Heart left ventricle (tissue), 16 donors: ENCODE results near the gene TTC33. TPM values are rescaled to one million over a fixed set of nuclear protein-coding genes. Genes with fewer than 3 reads are reported as not detected.

Source experiments
- ATAC-seq, 4 donors: fragments of 200-7000 bp; cut with Tn5 transposase; one replicate each; pipeline ENCODE4 v1.9.1; 2020 to 2022; ENCODE audit warnings: moderate library complexity in 4 of 4, mild to moderate bottlenecking in 3 of 4, moderate number of reproducible peaks in 1 of 4
- DNase-seq, 5 donors: peaks; one replicate each; pipeline ENCODE4 v3.0.0-alpha.2; 2020
- H3K27ac ChIP-seq, 12 donors: fragments of 200-600 bp; sonication (generic) in 4 of 12; one replicate each; pipeline versions ENCODE4 v1.5.0 to v1.8.0; 2016 to 2022; ENCODE audit warnings: mild to moderate bottlenecking in 2 of 12
- H3K27me3 ChIP-seq, 9 donors: fragments of 200-600 bp; sonication (generic) in 2 of 9; one replicate each; pipeline versions ENCODE4 v1.5.1 to v1.8.0; 2016 to 2022; ENCODE audit warnings: mild to moderate bottlenecking in 3 of 9
- H3K36me3 ChIP-seq, 9 donors: fragments of 200-600 bp; sonication (generic) in 2 of 9; one replicate each; pipeline versions ENCODE4 v1.5.0 to v1.8.0; 2018 to 2022; ENCODE audit warnings: mild to moderate bottlenecking in 2 of 9
- H3K4me1 ChIP-seq, 12 donors: fragments of 200-600 bp; sonication (generic) in 4 of 12; one replicate each; pipeline versions ENCODE4 v1.5.0 to v1.8.0; 2016 to 2022; ENCODE audit warnings: mild to moderate bottlenecking in 3 of 12
- H3K4me3 ChIP-seq, 12 donors: fragments of 200-600 bp; sonication (generic) in 4 of 12; one replicate each; pipeline versions ENCODE4 v1.5.0 to v1.8.0; 2017 to 2022; ENCODE audit warnings: mild to moderate bottlenecking in 9 of 12, moderate library complexity in 4 of 12
- H3K9me3 ChIP-seq, 12 donors: fragments of 200-600 bp; sonication (generic) in 4 of 12; one replicate each; pipeline versions ENCODE4 v1.5.0 to v1.8.0; 2016 to 2022; ENCODE audit warnings: mild to moderate bottlenecking in 1 of 12
- POLR2A ChIP-seq, 2 donors: fragments of 450-650 bp; IDR thresholded peaks; one replicate each; pipeline ENCODE4 v1.6.1; 2017; ENCODE audit warnings: antibody characterized with exemption in 2 of 2, mild to moderate bottlenecking in 2 of 2, moderate library complexity in 2 of 2
- WGBS, 4 donors: extraction: QIAGEN DNeasy Blood & Tissue Kit in 2 of 4; methylation state at CpG; one replicate each; pipeline versions ENCODE4 v1.1.5 to v1.1.7; 2013 to 2018; 5-methylcytosine and 5-hydroxymethylcytosine counted together
- intact Hi-C, 10 donors: fragments of 100-400 bp; cut with DNase I; formaldehyde crosslinking; loops; one replicate each; pipeline versions ENCODE4 v1.11.1 to v1.14.2; 2022
- polyA plus RNA-seq, 2 donors: library from polyadenylated mRNA; stranded (reverse); fragments of 200-250 nt; gene quantifications; one replicate each; pipeline ENCODE4 v1.2.3, GENCODE V29; 2013
- total RNA-seq, 9 donors: library from RNA; depleted of rRNA in 2 of 9; stranded (reverse); fragments of >200 nt in 2 of 9; fragmentation: NEBNext Ultra II Directional in 3 of 9; extraction: Animal tissue kit (Norgen Biotek cat#: 25700) in 3 of 9; gene quantifications; one replicate each; pipeline versions ENCODE4 v1.1.0 to v1.2.4, GENCODE V29; 2016 to 2023
- TF ChIP-seq, protein P1 (sequence below), 12 donors: fragments of 200-600 bp; sonication (generic) in 4 of 12; IDR thresholded peaks; one replicate each; pipeline versions ENCODE4 v1.5.0 to v1.8.0; 2018 to 2022; ENCODE audit warnings: antibody characterized with exemption in 12 of 12, mild to moderate bottlenecking in 5 of 12
- donor health status: ischemic (EF 13 %, LVEDD 7.1; RV severe dilation, severe dysfunction).
- donor health status: healthy with polysubstance abuse.
- donor health status: DM: no; HTN: yes; CAD: no.
- donor health status: DM: no; HTN: no; CAD: no.
- donor health status: ischemic (EF 25% LVEDD 6.9; RV normal size, moderate dysfunction).
- donor health status: ischemic (EF 25% LVEDD 5.7; RV mildly dilated, moderate dysfunction).
- donor health status: healthy.
- donor health status: DM: yes; HTN: yes; CAD: no.
- donor health status: ischemic (EF 35%, LVEDD 5.7; RV mildly dilated, moderate dysfunction).
- donor health status: nonischemic (EF 11% LVEDD 7.7; RV severe dilation, severe dysfunction).
- donor health status: DM: yes; HTN: yes; CAD: no.
- donor health status: PGD.
- donor health status: ischemic (EF 29% LVEDD 5.4; RV normal size, mild dysfunction).
- donor health status: nonischemic (EF 23%, LVEDD 6.1; RV moderate dilation, normal function).

Gene TTC33
- total and polyA plus RNA-seq, 11 donors: 5.6 to 20.0 (median 14.2) TPM

DNA sequence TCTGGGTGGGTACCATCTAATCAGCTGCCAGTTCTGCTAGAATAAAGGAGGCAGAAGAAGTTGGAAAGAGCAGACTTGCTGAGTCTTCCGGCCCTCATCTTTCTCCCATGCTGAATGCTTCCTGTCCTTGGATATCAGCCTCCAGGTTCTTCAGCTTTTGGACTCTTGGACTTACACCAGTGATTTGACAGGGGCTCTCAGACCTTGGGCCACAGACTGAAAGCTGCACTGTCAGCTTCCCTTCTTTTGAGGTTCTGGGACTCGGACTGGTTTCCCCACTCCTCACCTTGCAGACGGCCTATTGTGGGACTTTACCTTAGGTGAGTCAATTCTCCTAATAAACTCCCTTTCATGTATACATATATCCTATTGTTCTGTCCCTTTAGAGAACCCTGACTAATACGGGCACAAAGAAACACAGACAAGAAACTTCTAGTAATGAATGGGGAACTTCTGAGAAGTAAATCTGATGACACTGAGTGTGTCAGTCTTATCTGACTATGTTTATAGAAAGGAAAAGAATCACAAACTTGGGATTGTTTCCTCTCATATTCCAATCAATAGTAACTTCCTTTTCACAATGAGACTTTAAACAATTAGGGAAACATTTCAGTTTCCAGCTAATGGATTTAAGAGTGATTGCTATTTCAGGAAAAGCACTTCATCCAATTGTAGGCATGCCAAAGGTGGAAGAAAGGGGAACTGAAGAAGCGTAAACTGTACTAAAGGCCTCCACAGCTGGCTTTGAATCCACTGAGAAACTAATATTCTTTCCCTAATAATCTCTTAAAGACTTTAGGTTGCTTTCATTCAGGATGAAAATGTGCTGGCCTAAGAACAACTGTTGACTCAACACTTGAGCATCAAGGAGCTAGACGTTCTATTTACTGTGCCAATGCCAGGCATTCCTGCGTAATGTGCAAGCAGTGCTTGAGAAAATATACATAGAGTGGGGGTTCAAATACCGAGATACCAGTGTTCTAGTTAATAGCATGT lies 204.0 kb downstream of the TTC33 start:
- TF ChIP-seq, protein P1, sequence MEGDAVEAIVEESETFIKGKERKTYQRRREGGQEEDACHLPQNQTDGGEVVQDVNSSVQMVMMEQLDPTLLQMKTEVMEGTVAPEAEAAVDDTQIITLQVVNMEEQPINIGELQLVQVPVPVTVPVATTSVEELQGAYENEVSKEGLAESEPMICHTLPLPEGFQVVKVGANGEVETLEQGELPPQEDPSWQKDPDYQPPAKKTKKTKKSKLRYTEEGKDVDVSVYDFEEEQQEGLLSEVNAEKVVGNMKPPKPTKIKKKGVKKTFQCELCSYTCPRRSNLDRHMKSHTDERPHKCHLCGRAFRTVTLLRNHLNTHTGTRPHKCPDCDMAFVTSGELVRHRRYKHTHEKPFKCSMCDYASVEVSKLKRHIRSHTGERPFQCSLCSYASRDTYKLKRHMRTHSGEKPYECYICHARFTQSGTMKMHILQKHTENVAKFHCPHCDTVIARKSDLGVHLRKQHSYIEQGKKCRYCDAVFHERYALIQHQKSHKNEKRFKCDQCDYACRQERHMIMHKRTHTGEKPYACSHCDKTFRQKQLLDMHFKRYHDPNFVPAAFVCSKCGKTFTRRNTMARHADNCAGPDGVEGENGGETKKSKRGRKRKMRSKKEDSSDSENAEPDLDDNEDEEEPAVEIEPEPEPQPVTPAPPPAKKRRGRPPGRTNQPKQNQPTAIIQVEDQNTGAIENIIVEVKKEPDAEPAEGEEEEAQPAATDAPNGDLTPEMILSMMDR (IDR thresholded peaks at IDR 0.05): no peak
- TF ChIP-seq POLR2A (IDR thresholded peaks at IDR 0.05): no peak
- Histone ChIP-seq H3K27ac (peak overlapping the region in 4 of 12 donors; percentile 11 to 64 (median 33)), H3K4me3 (peak overlapping the region in 1 of 12 donors; percentile 6), H3K27me3 (no peaks in the 10 kb centered on the region), H3K36me3 (no peaks in the 10 kb centered on the region), H3K4me1 (peaks cover 0 to 15% (median 0%) of the 10 kb centered on the region in 12 donors), H3K9me3 (no peaks in the 10 kb centered on the region)
- intact Hi-C loops: no loop called here
- peak in 2 of 4 donors; percentile 47 to 63 for ATAC-seq
- WGBS, 4 donors: 54 to 67% (median 59%) methylated on average over 8 of the region's 8 CpGs
- no peak for DNase-seq

DNA sequence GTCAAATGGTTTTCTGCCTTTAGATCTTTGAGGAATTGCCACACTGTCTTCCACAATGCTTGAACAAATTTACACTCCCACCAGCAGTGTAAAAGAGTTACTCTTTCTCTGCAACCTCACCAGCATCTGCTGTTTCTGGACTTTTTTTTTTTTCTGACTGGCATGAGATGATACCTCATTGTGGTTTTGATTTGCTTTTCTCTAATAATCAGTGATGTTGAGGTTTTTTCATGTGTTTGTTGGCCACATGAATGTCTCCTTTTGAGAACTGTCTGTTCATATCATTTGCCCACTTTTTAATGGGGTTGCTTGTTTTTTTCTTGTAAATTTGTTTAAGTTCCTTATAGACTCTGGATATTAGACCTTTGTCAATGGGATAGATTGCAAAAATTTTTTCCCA lies 205.3 kb downstream of the TTC33 start:
- DNase-seq: no peak
- Histone ChIP-seq H3K4me3 (no peak overlapping the region), H3K27me3 (no peaks in the 10 kb centered on the region), H3K4me1 (peaks cover 0 to 15% (median 0%) of the 10 kb centered on the region in 12 donors), H3K27ac (no peak overlapping the region), H3K9me3 (no peaks in the 10 kb centered on the region), H3K36me3 (no peaks in the 10 kb centered on the region)
- ATAC-seq: no peak
- no peak for TF ChIP-seq POLR2A (IDR thresholded peaks at IDR 0.05)
- TF ChIP-seq, protein P1 (IDR thresholded peaks at IDR 0.05): no peak
- intact Hi-C loops: no loop called here

DNA sequence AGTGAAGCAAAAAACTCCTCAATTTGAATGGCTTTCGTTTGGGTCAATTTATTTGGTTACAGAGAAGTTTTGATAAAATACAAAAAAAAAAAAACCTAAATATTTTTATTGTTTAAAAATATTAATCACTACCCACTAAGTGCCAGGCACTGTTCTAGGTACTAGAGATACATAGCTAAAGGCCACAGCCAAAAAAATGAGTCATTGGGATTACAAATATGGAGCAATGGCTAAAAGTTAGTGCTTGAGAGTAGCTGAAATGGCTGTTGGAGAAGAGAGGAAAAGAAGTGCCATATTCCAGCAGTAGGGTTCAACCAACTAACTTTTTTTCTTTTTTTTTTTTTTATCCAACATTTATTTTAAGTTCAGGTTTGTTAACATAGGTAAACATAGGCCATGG lies 206.1 kb downstream of the TTC33 start:
- ATAC-seq (no peak), DNase-seq (no peak)
- 0 to 35% (median 0%) methylated on average over 1 of the region's 1 CpG for WGBS, 4 donors
- no peaks in the 10 kb centered on the region for H3K9me3 ChIP-seq
- H3K4me3 ChIP-seq: no peak overlapping the region
- no peaks in the 10 kb centered on the region for H3K36me3 ChIP-seq
- H3K27ac ChIP-seq: no peak overlapping the region
- no peaks in the 10 kb centered on the region for H3K27me3 ChIP-seq
- TF ChIP-seq POLR2A (IDR thresholded peaks at IDR 0.05): no peak
- TF ChIP-seq, protein P1 (IDR thresholded peaks at IDR 0.05): no peak
- intact Hi-C loops: no loop called here
- peaks cover 0 to 15% (median 0%) of the 10 kb centered on the region in 12 donors for H3K4me1 ChIP-seq

DNA sequence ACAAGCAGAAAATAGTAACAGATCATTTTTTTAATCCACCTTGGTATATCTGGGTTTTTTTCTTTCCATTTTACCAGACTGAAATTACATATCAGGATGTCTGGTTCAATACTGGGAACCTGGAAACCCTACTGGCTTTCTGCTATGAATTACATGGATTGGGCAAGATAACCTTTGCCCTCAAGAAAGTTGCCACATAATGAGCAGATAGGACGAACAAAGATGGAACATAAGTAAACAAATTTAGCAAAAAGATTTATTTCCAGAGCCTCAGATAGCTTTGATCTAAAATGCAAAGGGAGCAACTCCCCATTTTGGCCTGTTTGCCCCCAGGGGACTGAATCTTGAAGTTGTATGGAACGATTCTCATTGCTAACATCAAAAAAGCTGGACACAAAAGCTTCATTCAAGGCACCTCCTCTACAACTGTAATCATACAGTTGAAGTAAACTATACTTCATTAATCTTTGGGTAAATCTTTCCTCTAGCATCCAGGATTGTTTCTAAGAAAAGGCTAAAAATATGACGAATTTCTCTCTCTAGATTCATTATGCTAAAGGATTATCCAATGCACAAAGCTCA lies 207.7 kb downstream of the TTC33 start:
- 58 to 73% (median 63%) methylated on average over 3 of the region's 3 CpGs for WGBS, 4 donors
- H3K27ac ChIP-seq: no peak overlapping the region
- no peak for TF ChIP-seq POLR2A (IDR thresholded peaks at IDR 0.05)
- TF ChIP-seq, protein P1 (IDR thresholded peaks at IDR 0.05): no peak
- no peaks in the 10 kb centered on the region for H3K36me3 ChIP-seq
- no peak for ATAC-seq
- intact Hi-C loops: no loop called here
- no peaks in the 10 kb centered on the region for H3K27me3 ChIP-seq
- DNase-seq: no peak
- H3K4me1 ChIP-seq: peaks cover 0 to 15% (median 0%) of the 10 kb centered on the region in 12 donors
- H3K9me3 ChIP-seq: no peaks in the 10 kb centered on the region
- H3K4me3 ChIP-seq: no peak overlapping the region
